ENCODE measurements around the gene CD2AP. TPM values are rescaled to one million over a fixed set of nuclear protein-coding genes. Genes with fewer than 3 reads are reported as not detected.

CD2AP gene
- total RNA-seq, 4 donors from 2014 or later: 21.1 to 27.3 (median 22.9) TPM

DNA sequence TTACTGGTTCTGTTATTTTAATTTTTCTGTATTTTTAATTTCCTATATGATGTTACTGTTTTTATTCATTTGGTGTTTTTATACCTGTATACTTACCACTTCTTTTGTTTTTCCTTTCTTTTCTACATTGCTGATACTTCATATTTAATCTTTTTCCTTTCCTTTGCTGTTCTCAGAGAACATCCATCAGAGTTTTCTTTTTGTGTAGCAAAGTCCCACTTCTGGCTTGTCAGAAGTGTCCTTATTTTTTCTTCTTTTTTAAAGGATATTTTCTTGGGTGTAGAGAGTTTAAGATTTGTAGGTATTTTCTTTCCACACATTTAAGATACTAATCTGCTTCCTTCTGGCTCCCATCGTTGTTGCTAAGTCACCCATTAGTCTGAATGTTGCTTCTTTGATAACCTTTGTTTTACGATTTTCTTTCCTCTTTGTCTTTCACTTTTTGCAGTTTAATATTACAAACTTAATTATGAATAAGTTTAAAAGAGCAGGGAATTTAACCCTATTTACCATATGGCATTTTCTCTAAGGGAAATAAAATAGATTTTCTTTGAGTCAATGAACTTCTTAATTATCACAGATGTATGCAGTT is 18.5 kb downstream of the CD2AP start:
- DNase-seq (ENCODE audit: low spot score) (no peak), ATAC-seq (ENCODE audit: low FRiP score) (no peak)
- no peak for TF ChIP-seq CTCF (IDR thresholded peaks at IDR 0.05)

- ATAC-seq (ENCODE audit: low FRiP score) (no peak), DNase-seq (ENCODE audit: low spot score) (no peak)
- TF ChIP-seq CTCF (IDR thresholded peaks at IDR 0.05): no peak
Measured at GRCh38 chr6:47496935-47497579, 19.5 kb downstream of the CD2AP start.

DNA sequence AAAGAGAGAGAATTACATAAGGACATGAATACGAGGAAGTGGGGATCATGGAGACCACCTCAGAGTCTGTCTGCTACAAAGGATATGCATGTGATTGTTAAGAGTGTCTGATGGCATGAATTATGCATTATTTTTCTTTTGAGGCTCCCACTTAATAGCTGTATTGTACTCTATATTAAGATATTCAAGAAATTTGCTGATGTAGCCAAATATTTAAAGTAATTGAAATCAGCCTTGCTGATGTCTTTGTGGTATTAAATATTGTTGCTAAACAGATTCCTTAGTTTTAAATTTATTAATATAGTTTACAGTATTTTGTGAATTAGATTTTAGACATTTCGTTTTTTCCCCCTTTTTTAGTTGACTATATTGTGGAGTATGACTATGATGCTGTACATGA is 25.3 kb downstream of the CD2AP start:
- no peak for TF ChIP-seq CTCF (IDR thresholded peaks at IDR 0.05)
- ATAC-seq (ENCODE audit: low FRiP score): no peak

DNA sequence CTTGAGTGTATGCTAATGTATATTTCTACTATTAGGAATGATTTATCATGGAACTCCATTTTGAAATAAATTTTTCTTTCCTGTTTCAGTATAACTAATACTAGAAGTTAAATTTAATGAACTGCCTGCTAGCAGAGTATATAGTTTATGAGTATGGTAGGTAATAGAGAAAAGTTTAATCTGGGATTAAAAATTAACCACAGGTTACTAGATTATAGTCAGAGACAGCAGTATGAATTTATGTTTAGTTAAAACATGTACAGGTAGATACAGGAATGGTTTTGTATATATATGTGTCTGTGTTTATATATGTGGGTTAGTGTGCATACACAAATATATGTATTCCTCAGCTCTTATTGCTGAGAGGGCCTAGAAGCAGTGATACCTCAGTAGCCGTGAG is 32.3 kb downstream of the CD2AP start:
- TF ChIP-seq CTCF (IDR thresholded peaks at IDR 0.05): no peak
- ATAC-seq (ENCODE audit: low FRiP score): no peak
- no peak for DNase-seq (ENCODE audit: low spot score)

More for the DNA sequence above, 25.3 kb downstream of the CD2AP start:
- no peak for DNase-seq (ENCODE audit: low spot score)

DNA sequence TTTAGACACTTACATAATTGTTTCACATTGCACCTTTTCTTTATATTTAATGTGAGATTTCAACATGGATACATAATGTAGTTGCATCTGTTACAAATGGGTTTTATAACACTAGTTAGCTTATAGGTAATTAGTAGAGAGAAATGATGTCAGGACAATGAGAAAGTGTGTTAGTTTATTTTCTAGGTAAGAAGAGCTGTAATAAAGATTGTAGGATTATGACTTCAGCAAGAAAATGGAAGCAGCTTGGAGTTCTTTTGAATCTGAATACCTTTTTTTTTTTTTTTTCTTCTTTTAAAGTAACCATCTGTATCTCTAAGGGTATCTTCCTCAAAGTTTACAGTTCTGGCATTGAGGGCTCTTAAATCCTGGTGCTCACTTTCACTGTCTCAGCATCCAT is 35.3 kb downstream of the CD2AP start:
- TF ChIP-seq CTCF (IDR thresholded peaks at IDR 0.05): no peak
- ATAC-seq (ENCODE audit: low FRiP score) (no peak), DNase-seq (ENCODE audit: low spot score) (no peak)

- ATAC-seq (ENCODE audit: low FRiP score): no peak
- no peak for TF ChIP-seq CTCF (IDR thresholded peaks at IDR 0.05)
- DNase-seq (ENCODE audit: low spot score): no peak
Measured at GRCh38 chr6:47519279-47519678, 41.7 kb downstream of the CD2AP start.

GRCh38 chr6:47520282-47520681 is 42.7 kb downstream of the CD2AP start:
- DNase-seq (ENCODE audit: low spot score) (no peak), ATAC-seq (ENCODE audit: low FRiP score) (no peak)
- TF ChIP-seq CTCF (IDR thresholded peaks at IDR 0.05): no peak
